ENCODE results near the gene KCNJ15. TPM values are rescaled to one million over a fixed set of nuclear protein-coding genes. Genes with fewer than 3 reads are reported as not detected.
A peak's percentile ranks its signal among the peaks of the same experiment; 100 is the strongest.

KCNJ15 gene
- total and polyA plus RNA-seq, 2 of the 4 experiments (the other 2 are of a cell fraction) = under 0.01 to 0.07 TPM

GRCh38 chr21:38219049-38219628 lies 37.7 kb upstream of the KCNJ15 start (continued):
- TF ChIP-seq MAFK (IDR thresholded peaks at IDR 0.05; ENCODE audit: low read depth, low read length) = no peak

- TF ChIP-seq CHD1 (IDR thresholded peaks at IDR 0.05; ENCODE audit: low read depth, low read length) (no peak), CTCF (conservative IDR thresholded peaks at IDR 0.05; ENCODE audit: low read depth, low read length) (no peak), NFE2L2 (IDR thresholded peaks at IDR 0.05; ENCODE audit: low read depth, low read length) (no peak)
- ATAC-seq (ENCODE audit: low read depth) (no peak), DNase-seq (no peak)
- Histone ChIP-seq H2BK15ac (ENCODE audit: low read depth, low read length) (0 out of 3 replicates have a peak overlapping the region, but pooled peaks have one; percentile 83), H2BK20ac (ENCODE audit: low read depth, low read length) (peak overlapping the region; percentile 60; the same call in 1 of the 2 replicates), H4K91ac (ENCODE audit: insufficient read depth, low read depth, low read length) (no peak overlapping the region), H4K20me1 (ENCODE audit: insufficient read depth, low read length) (no peaks in the 10 kb centered on the region), H3K4ac (ENCODE audit: low read depth, low read length) (peak overlapping the region; percentile 1; the same call in 1 of the 2 replicates), H4K8ac (ENCODE audit: low read depth in 2 of 2, low read length in 2 of 2) (peak overlapping the region; percentile 12 to 42; a peak in 1 of 4 replicates), H3K14ac (replicated peaks; ENCODE audit: low read depth, low read length) (no peak overlapping the region), H2AK9ac (replicated peaks; ENCODE audit: low read depth, low read length, poor library complexity) (no peak overlapping the region), H3K4me2 (ENCODE audit: low read depth, low read length) (no peak overlapping the region), H2BK5ac (ENCODE audit: low read depth, low read length, poor library complexity, severe bottlenecking) (no peak overlapping the region), H3K9me1 (ENCODE audit: insufficient read depth, low read length) (no peaks in the 10 kb centered on the region), H3K9me3 (ENCODE audit: control insufficient read depth, insufficient read depth, low read length) (peaks cover 21% of the 10 kb centered on the region), H3K4me1 (ENCODE audit: control insufficient read depth, insufficient read depth, low read length) (no peaks in the 10 kb centered on the region), H2AK5ac (ENCODE audit: low read depth, low read length) (peak overlapping the region; percentile 62; the same call in 1 of the 2 replicates), H3K27me3 (ENCODE audit: control insufficient read depth, insufficient read depth, low read length) (no peaks in the 10 kb centered on the region), H3K23ac (ENCODE audit: low read depth, low read length) (no peak overlapping the region), H3K4me3 (ENCODE audit: insufficient read depth, low read depth, low read length) (no peak overlapping the region), H3K18ac (ENCODE audit: low read depth, low read length) (no peak overlapping the region), H3K27ac (ENCODE audit: insufficient read depth, low read length) (no peak overlapping the region), H3K36me3 (ENCODE audit: control insufficient read depth, insufficient read depth, low read length) (no peaks in the 10 kb centered on the region), H2AFZ (replicated peaks; ENCODE audit: low read length, poor library complexity) (no peak overlapping the region), H3K79me1 (ENCODE audit: low read depth in 1 of 2, low read length in 2 of 2) (no peaks in the 10 kb centered on the region), H2BK120ac (ENCODE audit: low read depth, low read length) (peak overlapping the region; percentile 65; the same call in 1 of the 2 replicates), H4K5ac (ENCODE audit: low read depth, low read length) (no peak overlapping the region), H3K9ac (ENCODE audit: low read depth, low read length) (no peak overlapping the region), H3K56ac (ENCODE audit: extremely low read depth, insufficient read depth, low read length) (no peak overlapping the region)
- POLR2A ChIA-PET (ENCODE audit: unreplicated experiment) = no interaction called here
- intact Hi-C loops (cut with micrococcal nuclease) = no loop called here
- CTCF ChIA-PET = interaction anchor here (1.2 to 2.8 kb wide), 2 partner anchors 132 to 519 kb away, joined by 3 to 30 read pairs; no protein-coding TSS in a partner anchor
- in situ Hi-C loops (cut with MboI; ENCODE audit: low sequenced_read_pairs) = no loop called here
- 76% methylated on average over 3 of the region's 5 CpGs; no CpG with 5 or more reads in 1 of the 2 experiments for whole genome bisulfite sequencing, 2 experiments (ENCODE audit: extremely low coverage in 2 of 2, insufficient read length in 1 of 2)
- dilution Hi-C loops (cut with HindIII; ENCODE audit: low sequenced_read_pairs, unreplicated experiment) = loop anchor here (25.0 kb wide), 1 partner anchor 142 kb away; no protein-coding TSS in a partner anchor
- no TSS peak for BruUV-seq (replicated peaks)
These were observed 36.5 kb upstream of the KCNJ15 start for GRCh38 chr21:38220270-38220737.

Data from IMR-90 (cell line).